Lower leg skin (tissue), 4 donors: Measurements from ENCODE around the gene SLC4A2. TPM values are rescaled to one million over a fixed set of nuclear protein-coding genes. Genes with fewer than 3 reads are reported as not detected.
A peak's percentile ranks its signal among the peaks of the same experiment; 100 is the strongest.

Experiments
- DNase-seq, 2 donors: peaks; one replicate each; pipeline ENCODE4 v3.0.0-alpha.2; 2019; ENCODE audit warnings: low spot score in 2 of 2
- H3K4me3 ChIP-seq: fragments of 200-600 bp; sonication (generic); 2 replicates; pipeline ENCODE4 v1.5.1; 2017; ENCODE audit warnings: mild to moderate bottlenecking, low read depth; ENCODE audit not compliant: poor library complexity, severe bottlenecking
- CTCF ChIP-seq, 3 donors: fragments of 450-650 bp; IDR thresholded peaks; one replicate each; pipeline ENCODE4 v1.5.1; 2016; ENCODE audit warnings: antibody characterized with exemption in 3 of 3, mild to moderate bottlenecking in 3 of 3, moderate library complexity in 2 of 3
- POLR2A ChIP-seq, 2 donors: fragments of 450-650 bp; IDR thresholded peaks; one replicate each; pipeline ENCODE4 v1.6.1; 2016 to 2017; ENCODE audit warnings: antibody characterized with exemption in 2 of 2, mild to moderate bottlenecking in 1 of 2, moderate library complexity in 1 of 2
- WGBS, 2 donors: methylation state at CpG; one replicate each; pipeline ENCODE4 v1.1.5; 2018; 5-methylcytosine and 5-hydroxymethylcytosine counted together
- intact Hi-C: fragments of 100-400 bp; cut with DNase I; formaldehyde crosslinking; loops from one replicate; pipeline ENCODE4 v1.15.0; 2023; ENCODE audit warnings: low total_unique reads
- total RNA-seq, 4 donors: library from RNA; depleted of rRNA; stranded (reverse); fragments of >200 nt; gene quantifications; one replicate each; pipeline ENCODE4 v1.1.0, GENCODE V29; 2016

Gene SLC4A2
- total RNA-seq, 4 donors from 2014 or later, result 56.3 to 83.5 (median 67.7) TPM

GRCh38 chr7:151078233-151079040 lies 19.0 kb downstream of the SLC4A2 start:
- intact Hi-C loops, result no loop called here
- DNase-seq, result peak in 1 of 2 donors; percentile 95
- 52% methylated on average over 19 to 22 of the region's 22 CpGs for WGBS, 2 donors

DNA sequence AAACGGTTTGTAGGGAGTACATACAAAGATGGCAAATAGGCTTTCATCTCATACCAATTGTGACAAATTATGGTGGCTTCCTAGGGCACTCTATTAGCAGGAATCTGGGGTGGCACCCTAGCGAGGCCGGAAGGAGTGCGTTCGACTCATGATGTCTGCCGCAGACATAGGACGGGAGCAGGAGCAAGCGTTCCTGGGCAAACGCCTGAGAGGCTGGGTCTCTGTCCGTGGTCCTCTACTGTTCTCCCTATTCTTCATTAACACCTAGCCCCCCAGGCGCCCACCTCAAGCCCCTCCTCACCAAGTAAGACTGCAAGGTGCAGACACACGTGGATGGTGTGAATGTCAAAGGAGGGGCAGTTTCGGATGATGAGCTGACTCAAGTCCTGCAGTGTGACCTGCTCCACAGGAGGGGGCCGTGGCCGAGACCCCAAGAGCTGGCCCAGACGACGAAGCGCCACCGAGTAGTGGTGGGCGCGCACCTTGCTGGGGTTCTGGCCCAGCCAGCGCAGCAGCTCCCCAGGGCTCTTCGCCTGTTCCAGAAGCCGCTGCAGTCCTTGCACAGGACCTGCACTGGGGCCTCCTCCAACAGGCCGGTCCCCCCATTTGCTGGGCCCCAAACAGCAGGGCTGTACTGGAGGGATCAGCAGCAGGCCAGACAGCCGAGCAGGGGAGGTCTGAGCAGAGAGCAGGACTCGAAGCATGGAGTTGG lies 20.0 kb downstream of the SLC4A2 start:
- peak in 1 of 2 donors; percentile 85 for DNase-seq
- no peak overlapping the region for H3K4me3 ChIP-seq
- 72 to 82% methylated on average over 23 to 27 of the region's 27 CpGs for WGBS, 2 donors
- intact Hi-C loops, result no loop called here
- TF ChIP-seq POLR2A (IDR thresholded peaks at IDR 0.05), result no peak
- no peak for TF ChIP-seq CTCF (IDR thresholded peaks at IDR 0.05)

More at GRCh38 chr7:151078233-151079040, 19.0 kb downstream of the SLC4A2 start:
- TF ChIP-seq POLR2A (IDR thresholded peaks at IDR 0.05) (no peak), CTCF (IDR thresholded peaks at IDR 0.05) (no peak)
- H3K4me3 ChIP-seq, result no peak overlapping the region

GRCh38 chr7:151080067-151080521 lies 20.7 kb downstream of the SLC4A2 start:
- TF ChIP-seq POLR2A (IDR thresholded peaks at IDR 0.05) (no peak), CTCF (IDR thresholded peaks at IDR 0.05) (no peak)
- no peak for DNase-seq
- intact Hi-C loops, result no loop called here
- H3K4me3 ChIP-seq, result peak overlapping the region; percentile 76
- WGBS, 2 donors, result 1 to 3% methylated on average over 15 to 31 of the region's 31 CpGs

DNA sequence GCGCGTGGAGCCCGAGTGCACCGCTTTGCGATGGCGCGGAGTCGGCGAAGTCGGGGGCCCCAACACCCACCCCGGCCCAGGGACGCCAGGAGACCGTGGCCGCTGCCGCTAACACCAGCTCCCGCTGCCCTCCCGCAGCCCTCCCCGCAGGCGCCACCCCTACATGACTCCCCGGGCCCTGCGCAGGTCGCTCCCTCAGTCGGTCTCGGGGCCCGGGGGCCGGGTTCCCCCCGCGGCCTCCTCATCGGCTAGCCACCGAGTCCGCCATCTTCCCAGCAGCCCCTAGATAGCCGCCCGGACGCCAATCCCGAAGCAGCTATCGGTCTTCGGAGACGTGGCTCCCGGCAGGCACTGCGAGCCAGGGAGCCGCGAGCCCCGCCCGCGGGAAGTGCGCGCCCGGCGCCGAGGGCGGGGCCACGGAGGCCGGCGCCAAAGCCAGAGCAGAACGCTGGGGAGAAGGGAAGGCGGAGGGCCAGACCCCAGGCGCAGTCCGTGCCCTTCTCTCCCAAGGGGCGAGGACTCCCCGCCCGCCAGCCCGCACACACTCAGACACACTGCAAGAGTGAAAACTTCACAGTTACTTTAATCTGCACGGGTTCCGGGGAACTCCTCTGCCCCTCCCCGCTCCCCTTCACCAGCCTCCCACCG lies 21.3 kb downstream of the SLC4A2 start, which contains the start of gene FASTK:
Gene FASTK (minus strand): TSS at position 288 of the 648 bp plus-strand sequence. CDS start 43 bp downstream, at position 245.
- intact Hi-C loops, result no loop called here
- no peak for TF ChIP-seq POLR2A (IDR thresholded peaks at IDR 0.05)
- no peak for TF ChIP-seq CTCF (IDR thresholded peaks at IDR 0.05)
- WGBS, 2 donors, result 2 to 8% methylated on average over 7 to 26 of the region's 66 CpGs

GRCh38 chr7:151081170-151082101 lies 22.0 kb downstream of the SLC4A2 start:
- 23 to 35% methylated on average over 30 to 50 of the region's 64 CpGs for WGBS, 2 donors
- intact Hi-C loops, result no loop called here
- TF ChIP-seq POLR2A (IDR thresholded peaks at IDR 0.05) (no peak), CTCF (IDR thresholded peaks at IDR 0.05) (no peak)
- no peak for DNase-seq
- H3K4me3 ChIP-seq, result no peak overlapping the region

More for the DNA sequence above, 21.3 kb downstream of the SLC4A2 start, which contains the start of gene FASTK:
- peak within 1 kb of the TSS; percentile 76 for H3K4me3 ChIP-seq
- DNase-seq, result peak; percentile 87 to 97
